HG03521 (cell line): ENCODE data around the gene MLANA.
A peak's percentile ranks its signal among the peaks of the same experiment; 100 is the strongest.

Experiments
- ATAC-seq: cut with Tn5 transposase; IDR thresholded peaks from one replicate; pipeline ENCODE4 v1.9.1; 2021; ENCODE audit warnings: mild to moderate bottlenecking, moderate library complexity; ENCODE audit not compliant: unreplicated experiment

MLANA gene

DNA sequence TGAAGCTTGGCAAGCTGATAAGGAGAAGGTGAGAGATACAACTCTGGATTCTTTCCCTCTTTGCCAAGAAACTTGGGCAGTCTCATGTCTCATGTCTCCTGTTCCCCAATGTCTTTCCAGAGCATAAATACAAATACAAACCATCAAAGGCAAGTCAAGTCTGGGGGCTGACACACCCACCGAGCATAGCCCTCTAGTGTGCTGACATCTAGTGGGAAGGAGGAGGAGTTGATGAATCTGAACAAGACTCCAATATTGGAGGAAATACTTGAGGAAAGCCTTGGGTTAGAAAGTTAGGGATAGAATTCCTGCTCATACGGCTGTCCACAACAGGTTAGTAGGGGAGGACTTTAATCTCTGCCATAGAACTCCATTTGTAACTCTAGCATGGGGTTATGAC is 8.6 kb downstream of the MLANA start:
- ATAC-seq: no peak

DNA sequence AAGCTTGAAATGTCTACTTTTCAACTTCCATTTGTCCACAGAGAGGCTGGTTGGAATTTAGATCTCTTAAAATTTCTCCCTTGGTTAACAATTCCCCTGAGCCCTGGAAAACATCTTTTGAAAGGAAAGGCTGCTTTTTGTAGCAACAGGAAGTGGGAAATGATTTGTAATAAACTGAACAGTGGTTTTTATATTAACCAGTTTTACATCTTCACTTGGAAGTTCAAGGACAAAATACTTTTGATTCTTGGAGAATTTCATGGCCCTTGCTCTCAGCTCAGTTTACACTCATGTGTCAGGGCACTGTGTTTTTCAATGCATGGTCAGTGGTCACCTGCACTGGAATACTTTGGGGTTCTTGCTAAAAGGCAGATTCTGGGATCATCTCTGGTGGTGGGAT is 9.9 kb downstream of the MLANA start:
- no peak for ATAC-seq

DNA sequence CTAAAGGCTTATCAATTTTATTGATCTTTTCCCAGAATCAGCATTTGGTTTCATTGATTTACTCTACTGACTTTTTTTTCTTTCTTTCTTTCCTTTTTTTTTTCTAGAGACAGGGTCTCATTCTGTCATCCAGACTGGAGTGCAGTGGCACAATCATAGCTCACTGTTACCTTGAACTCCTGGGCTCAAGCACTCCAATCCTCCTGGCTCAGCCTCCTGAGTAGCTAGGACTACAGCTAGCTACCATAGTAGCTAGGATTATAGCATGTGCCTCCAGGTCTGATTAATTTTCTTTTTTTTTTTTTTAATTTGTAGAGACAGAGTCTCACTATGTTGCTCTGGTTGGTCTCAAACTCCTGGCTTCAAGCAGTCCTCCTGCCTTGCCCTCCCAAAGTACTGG is 11.7 kb downstream of the MLANA start:
- ATAC-seq: no peak

DNA sequence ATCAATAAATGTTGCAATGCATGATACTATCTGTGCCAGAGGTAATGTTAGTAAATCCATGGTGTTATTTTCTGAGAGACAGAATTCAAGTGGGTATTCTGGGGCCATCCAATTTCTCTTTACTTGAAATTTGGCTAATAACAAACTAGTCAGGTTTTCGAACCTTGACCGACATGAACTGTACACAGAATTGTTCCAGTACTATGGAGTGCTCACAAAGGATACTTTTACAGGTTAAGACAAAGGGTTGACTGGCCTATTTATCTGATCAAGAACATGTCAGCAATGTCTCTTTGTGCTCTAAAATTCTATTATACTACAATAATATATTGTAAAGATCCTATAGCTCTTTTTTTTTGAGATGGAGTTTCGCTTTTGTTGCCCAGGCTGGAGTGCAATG is 18.2 kb downstream of the MLANA start:
- ATAC-seq: no peak

DNA sequence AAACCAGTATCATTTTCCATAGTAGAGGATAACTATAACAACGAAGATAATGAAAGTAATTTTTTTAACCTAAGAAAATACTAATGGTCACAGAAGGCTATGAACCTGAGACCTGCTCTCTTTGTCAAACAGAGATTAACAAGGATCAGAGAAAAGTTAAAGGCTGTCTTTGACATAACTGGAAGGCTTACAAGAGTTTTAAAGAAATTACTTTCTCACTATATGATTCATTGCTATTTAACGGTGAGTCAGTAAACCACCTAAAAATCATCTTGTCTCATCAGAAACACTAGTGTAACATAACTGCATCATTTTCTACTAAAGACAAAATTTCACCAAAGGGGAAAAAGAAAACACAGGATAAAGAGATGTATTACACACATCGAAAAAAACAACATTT is 19.3 kb downstream of the MLANA start:
- no peak for ATAC-seq

DNA sequence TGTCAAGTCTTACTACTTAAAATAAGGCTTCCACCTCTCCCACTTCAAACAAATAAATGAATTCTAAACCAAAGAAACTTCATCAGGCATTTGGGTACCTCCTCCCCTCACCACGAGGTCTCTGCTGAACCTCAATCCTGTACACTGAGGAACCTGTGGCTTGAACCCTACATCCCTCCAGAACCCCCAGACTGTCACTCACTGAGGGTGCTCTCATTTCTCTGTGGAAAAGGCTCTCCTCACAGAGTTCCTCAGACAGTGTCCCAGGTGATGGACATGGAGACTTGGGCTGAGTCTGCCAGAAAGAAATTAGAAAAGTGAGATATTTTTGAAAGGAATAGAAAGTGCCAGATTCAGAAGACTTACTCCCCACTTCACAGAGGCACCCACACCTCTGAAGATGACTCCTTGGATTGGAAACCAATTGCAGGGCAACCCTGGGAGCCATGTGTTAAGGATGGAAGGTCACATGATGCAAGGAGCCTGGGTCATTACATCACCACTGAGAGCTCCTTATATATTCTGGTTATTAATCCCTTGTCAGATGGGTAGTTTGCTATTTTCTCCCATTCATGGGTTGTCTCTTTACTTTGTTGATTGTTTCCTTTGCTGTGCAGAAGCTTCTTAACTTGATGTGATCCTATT is 19.8 kb downstream of the MLANA start:
- no peak for ATAC-seq

DNA sequence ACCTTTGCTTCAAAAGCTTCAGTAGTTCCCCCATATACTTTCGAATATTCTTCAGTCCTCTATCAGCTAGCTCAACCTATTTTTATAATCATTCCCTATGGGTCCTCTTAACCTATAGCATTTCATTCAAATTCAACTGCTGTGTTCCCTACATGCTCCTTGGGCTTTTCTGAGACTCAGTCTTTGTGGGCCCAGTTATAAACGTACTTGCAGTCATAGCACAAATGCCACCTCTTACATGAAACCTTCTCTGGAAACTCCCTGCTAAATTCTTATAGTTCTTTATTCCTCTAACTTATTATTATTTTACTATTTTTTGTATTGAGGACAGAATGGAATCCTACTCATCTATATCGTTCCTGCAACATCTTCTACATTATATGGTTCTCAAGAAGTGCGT is 24.7 kb downstream of the MLANA start:
- no peak for ATAC-seq

DNA sequence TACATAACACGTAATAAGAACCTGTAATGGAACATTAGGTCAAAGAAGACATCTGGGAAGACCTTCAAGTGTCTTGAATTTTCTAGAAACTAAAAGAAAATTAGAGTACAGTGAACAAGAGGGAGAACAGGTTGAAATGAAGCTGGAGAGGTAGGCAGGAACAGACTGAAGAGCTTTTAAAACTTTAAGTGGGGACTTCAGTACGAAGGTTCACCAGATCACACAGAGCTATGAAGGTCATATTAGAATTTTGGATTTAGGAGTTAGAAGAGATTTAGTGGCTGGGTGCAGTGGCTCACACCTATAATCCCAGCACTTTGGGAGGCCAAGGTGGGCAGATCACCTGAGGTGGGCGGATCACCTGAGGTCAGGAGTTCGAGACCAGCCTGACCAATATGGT is 26.6 kb downstream of the MLANA start:
- ATAC-seq: no peak

DNA sequence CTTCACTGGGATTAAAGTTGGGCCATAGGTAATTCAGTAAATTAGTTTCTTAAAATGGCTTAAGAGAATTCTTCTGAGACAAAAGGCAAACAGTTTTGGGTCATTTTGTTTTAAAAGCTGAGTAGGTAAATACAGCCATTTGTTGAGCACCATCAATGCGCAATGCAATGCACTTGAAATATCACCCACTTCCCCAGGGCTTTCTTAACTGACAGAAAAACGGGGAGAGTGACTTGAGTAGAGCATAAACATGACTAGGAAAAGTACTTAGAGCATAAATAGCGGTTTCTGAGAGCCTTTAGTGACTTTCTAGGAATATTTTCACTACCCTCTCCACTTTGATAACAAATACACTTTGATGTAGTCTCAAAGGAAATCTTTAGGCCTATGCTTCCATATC is 27.2 kb downstream of the MLANA start:
- ATAC-seq: no peak

DNA sequence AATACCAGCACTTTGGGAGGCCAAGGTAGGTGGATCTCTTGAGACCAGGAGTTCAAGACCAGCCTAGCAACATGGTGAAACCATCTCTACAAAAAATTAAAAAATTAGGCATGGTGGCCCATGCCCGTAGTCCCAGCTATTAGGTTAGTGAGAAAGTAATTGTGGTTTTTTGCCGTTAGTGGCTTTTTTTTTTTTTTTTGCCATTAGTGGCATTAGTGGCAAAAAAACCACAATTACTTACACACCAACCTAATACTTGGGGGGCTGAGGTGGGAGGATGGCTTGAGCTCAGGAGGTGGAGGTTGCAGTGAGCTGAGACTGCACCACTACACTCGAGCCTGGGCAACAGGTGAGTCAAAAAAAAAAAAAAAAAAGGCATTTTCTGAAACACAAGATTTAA is 27.8 kb downstream of the MLANA start:
- ATAC-seq: no peak

DNA sequence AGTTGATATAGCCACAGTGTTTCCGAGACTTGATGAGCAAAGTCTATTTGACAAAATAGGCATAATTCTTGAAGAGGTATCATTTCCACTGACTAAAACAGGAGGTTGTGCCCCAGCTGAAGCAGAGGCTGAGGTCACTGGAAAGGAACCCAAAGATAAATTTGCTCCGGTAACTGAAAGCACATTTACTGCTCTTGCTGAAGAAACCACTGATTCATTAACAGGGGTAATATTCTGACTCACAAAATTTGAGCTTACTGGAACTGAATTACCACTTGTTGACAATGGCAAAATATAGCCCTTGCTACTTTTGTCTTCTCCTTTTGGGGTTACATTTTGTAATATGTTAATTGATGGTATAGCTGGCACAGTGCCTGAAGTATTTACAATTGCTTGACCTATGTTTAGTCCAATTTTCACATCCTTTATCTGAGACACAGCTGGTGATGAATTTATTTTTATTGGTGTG is 30.2 kb downstream of the MLANA start:
- peak; percentile 69 for ATAC-seq

DNA sequence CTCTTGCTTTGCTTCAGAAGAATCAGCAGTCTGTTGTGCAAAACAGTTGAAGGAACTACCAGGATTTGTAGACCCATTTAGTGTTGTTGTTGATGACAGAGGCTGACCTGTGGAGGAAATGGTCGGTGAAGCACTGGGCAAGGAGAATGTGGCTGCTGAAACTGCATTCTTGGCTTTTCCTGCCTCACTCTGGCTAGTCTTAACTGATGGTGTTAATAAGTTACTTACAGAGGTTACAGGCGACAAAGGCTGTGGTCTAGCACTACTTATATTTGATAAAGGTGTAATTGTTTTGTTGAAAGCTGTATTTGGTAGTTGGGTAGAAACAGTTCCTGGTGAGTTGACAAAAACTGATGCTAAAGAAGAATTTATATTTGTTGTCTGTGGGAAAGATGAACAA is 31.5 kb downstream of the MLANA start:
- ATAC-seq: peak; percentile 40

DNA sequence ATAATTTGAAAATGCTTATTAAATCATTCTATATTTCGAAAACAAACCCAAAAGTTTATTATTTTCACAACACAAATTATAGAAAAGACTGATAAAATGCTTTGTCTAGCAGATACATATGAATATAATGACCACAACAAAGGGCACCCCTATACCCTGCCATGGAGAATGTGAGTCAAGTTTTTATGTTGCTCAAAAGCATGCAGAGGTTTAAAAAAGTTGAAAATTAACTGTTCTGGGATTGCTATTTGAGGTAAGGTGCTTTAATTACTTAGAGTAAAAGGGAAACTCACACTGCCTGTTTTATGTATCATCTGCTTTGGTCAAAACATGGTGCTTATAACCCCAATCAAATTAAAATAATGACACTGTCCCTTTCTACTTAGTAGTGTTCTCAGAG is 41.0 kb downstream of the MLANA start:
- ATAC-seq: no peak

DNA sequence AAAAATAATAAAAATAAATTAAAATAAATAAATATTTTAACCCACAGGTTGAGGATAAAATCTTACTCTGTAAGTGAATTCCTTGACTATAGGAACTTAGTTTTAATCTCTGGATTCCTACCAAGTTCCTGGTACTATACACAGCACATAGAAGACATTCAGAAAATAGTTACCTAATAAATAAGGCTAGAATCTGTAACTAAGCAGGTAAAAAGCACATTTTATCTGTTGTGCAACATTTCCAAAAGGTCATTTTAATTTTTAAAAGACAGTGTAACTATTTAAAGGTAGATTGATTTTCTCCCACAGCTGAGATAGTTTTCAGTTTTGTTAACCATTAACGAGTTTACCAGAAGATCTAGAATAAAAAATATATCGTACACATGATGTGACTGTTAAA is 47.8 kb downstream of the MLANA start:
- ATAC-seq: no peak

DNA sequence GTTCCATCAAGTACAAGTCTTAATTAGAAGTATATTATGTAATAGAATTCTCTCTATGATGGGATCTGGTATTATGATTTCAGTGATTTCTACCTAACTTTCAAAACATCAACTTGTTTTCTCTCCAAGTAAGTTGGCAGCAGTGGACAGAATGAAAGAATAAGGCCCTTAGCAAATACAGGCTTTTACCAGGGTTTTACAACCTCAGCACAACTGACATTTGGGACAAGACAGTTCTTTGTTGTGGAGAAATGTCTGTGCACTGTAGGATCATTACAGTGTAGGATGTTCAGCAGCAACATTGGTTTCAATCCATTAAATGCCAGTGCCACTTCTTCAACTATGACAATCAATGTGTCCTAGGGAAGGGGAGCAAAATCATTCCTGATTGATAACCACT is 48.8 kb downstream of the MLANA start:
- no peak for ATAC-seq

DNA sequence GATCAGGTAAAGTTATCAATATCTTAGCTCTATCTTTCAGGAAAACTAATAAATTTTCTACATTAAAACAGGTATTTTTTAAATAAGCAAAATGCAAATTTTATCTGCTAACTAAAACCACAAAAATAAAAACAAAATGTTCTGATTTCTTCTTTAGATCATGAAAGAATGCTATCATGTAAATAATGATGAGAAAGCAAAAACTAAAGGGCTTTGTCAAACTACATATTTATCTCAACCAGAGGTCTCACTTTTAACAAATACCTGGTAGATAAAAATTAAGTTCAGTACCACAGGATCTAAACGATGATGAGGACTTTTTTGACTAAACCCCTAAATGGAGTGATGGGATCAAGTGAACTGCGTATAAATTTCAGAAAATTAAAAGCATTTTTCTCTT is 50.5 kb downstream of the MLANA start:
- no peak for ATAC-seq

DNA sequence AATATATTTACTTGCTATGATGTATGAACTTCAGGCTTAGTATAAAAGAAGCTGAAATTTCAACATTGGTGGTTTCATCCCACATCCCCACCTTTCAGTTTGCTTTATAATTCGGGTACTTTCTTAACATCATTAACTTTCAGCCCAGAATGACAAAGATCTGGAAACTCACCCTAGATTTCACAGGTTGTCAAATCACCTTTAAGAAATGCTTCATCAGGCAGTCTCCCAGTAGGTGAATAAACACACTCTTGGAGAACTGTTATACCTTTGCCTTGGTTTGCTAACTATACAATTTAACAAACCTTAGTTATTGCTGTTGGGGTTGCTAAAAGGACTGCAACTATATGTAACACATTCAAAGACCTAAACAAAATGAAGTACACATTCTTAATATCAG is 54.4 kb downstream of the MLANA start:
- no peak for ATAC-seq

DNA sequence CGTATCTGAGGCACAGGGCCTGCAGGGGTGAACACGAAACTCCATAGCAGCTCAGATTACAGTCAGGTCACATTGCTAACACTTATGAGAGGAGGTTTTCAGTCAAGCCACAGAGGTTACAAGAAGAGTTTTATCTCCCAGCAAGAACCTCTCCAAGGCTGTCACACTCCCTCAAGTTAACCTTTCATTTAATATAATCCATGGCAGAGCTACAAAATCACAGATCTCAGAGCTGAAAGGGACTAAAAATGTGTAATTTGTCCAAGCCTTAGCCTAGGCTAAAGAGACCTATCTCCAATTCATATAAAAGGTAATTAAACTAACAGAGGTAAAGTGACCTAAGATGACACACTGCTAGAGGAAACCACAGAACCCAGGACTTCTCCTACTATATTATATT is 57.2 kb downstream of the MLANA start:
- ATAC-seq: no peak

DNA sequence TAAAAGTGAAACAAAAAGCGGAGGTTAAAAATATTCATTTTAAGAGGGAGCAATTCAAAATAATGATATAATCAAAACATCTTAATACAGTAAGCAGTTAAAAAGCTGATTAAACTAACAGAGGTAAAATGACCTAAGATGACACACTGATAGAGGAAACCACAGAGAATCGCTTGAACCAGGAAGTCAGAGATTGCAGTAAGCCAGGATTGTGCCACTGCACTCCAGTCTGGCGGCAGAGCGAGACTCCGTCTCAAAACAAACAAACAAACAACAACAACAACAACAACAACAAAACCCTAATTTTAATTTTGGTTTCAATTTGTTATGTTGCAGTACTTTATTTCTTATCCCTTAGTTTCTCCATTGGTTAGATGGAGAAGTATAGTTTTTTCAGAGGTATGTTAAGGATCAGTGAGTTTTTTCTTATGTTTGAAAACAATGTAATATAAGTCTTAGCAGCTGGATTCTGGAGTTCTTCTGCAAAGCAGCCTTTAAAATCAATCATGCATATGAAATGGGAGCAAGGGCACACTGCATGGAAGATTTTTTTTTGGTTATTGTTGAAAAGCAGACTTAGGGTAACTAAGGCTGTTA is 58.5 kb downstream of the MLANA start:
- ATAC-seq: no peak

DNA sequence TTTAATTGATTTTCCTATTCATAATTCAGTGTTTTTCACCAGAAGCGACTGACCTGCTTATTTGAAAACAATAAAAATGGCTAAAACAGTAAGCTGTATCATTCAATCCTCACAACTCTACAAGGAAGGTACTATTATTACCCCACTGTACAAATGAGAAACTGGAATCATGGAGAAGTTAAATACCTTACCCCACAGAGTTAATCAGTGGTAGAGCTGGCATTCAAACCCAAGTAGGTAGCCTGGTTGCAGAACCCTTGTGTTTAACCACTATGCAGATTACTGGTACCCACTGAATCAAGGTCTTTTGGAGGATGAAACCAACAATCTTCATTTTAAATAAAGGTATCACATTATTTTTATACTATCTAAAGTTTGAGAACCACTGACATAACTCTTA is 59.6 kb downstream of the MLANA start:
- ATAC-seq: no peak

DNA sequence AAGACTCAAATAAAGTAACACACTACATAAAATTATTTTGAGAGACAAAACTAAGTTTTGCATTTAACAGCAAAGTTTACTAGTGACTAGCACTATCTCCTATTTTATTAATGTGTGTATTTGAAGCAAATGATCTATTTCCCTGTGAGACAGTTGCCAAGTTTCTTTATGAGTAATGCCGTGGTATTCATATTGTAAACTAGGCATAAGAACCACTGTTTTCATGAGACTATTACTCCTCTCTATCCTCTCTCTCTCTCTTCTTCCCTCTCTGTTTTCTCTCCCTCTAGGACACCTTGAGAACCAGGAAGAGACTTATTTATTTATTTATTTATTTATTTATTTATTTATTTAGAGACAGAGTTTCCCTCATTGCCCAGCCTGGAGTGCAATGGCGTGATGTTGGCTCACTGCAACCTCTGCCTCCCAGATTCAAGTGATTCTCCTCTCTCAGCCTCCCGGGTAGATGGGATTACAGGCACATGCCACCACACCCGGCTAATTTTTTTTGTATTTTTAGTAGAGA is 61.1 kb downstream of the MLANA start:
- no peak for ATAC-seq

DNA sequence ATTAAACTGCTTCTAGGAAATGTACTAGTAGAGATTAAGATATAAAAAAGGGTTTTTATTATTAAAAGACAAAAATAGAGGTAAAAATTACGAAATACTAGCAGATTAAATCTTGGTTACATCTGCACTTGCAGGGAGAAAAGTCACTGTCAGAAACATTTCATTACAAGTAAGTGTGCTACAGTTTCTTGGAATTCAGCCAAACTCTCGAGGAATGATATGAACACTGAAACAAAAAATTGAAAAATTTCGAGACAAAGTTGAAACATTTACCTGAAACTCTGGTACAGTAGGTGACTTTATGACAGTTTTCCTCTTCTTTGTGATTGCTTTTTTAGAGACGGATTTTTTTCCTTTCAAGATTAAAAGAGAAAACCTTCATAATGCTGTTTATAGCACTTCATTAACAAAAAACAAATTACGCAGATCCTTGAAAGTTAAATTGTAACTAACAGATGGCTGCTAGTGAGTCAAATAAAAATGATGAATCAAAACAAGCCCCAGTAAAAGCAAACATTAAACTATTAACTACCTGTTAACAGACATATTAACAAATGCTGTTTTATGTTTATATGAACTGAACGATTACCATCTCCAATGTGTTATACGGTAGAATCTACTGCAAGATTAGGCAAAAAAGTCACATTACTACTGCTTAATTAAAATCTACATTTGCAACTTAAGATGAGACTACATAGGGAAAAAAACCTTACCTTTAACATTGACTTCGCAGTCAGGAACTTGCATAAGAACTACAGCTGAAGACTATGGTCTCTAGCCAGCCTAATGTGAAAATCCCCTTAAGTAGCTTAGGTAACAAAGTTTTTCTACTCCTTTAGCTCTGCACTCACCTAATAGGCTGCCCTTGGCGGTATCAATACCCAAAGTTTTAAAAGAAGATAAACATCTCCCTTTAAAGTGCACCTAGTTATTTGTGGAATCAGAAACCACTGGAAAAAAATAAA is 63.3 kb downstream of the MLANA start:
- no peak for ATAC-seq
